RWPE2 (cell line): ENCODE measurements around the gene ALDOC.

Experiments
- ATAC-seq: fragments of 200-7000 bp; cut with Tn5 transposase; 3 replicates; pipeline ENCODE4 v1.9.1; 2021; ENCODE audit warnings: low read depth
- DNase-seq: peaks from one replicate; pipeline ENCODE4 v3.0.0-alpha.2; 2020; ENCODE audit warnings: low spot score
- H3K27ac ChIP-seq: fragments of 450-650 bp; 2 replicates; pipeline ENCODE4 v1.5.1; 2017; ENCODE audit warnings: mild to moderate bottlenecking; ENCODE audit not compliant: poor library complexity, severe bottlenecking
- H3K27me3 ChIP-seq: fragments of 250-450 bp; sonication (Bioruptor Pico); 2 replicates; pipeline ENCODE4 v1.5.1; 2021; ENCODE audit warnings: mild to moderate bottlenecking, moderate library complexity; ENCODE audit not compliant: insufficient read depth, poor library complexity, severe bottlenecking
- H3K36me3 ChIP-seq: fragments of 250-450 bp; sonication (Bioruptor Pico); 2 replicates; pipeline ENCODE4 v1.5.1; 2020; ENCODE audit warnings: low read depth, mild to moderate bottlenecking, moderate library complexity
- H3K4me1 ChIP-seq: fragments of 250-450 bp; sonication (Bioruptor Pico); 2 replicates; pipeline ENCODE4 v1.5.1; 2021; ENCODE audit warnings: mild to moderate bottlenecking, moderate library complexity; ENCODE audit not compliant: insufficient read depth, poor library complexity, severe bottlenecking
- H3K4me3 ChIP-seq: fragments of 250-450 bp; sonication (Bioruptor Pico); 2 replicates; pipeline ENCODE4 v1.5.1; 2021; ENCODE audit warnings: mild to moderate bottlenecking, moderate library complexity; ENCODE audit not compliant: severe bottlenecking
- H3K9me3 ChIP-seq: fragments of 250-450 bp; sonication (Bioruptor Pico); 2 replicates; pipeline ENCODE4 v1.5.1; 2021; ENCODE audit warnings: mild to moderate bottlenecking, moderate library complexity; ENCODE audit not compliant: severe bottlenecking
- CTCF ChIP-seq: fragments of 450-650 bp; IDR thresholded peaks from one replicate; pipeline ENCODE4 v1.5.1; 2017; ENCODE audit warnings: mild to moderate bottlenecking, moderate library complexity; ENCODE audit not compliant: poor library complexity, severe bottlenecking

The ALDOC gene

GRCh38 chr17:28576758-28577465, at the start of gene ALDOC:
TSS of gene ALDOC (minus strand) at chr17:28576895. CDS start at chr17:28575532, 1,363 bp downstream.
- Histone ChIP-seq H3K27ac (peak within 1 kb of the TSS; percentile 49), H3K4me1 (peaks cover 4% of the 10 kb centered on the region), H3K9me3 (no peaks in the 10 kb centered on the region), H3K27me3 (no peaks in the 10 kb centered on the region), H3K36me3 (peaks cover 46% of the 10 kb centered on the region), H3K4me3 (peak within 1 kb of the TSS; percentile 42)
- ATAC-seq (peak; percentile 86), DNase-seq (peak; percentile 96)
- no peak for TF ChIP-seq CTCF

GRCh38 chr17:28624148-28624547, 47.5 kb upstream of the ALDOC start:
- H3K36me3 ChIP-seq = peaks cover 88% of the 10 kb centered on the region
- DNase-seq = no peak
- no peak overlapping the region for H3K27ac ChIP-seq
- no peaks in the 10 kb centered on the region for H3K4me1 ChIP-seq
- H3K4me3 ChIP-seq = no peak overlapping the region
- TF ChIP-seq CTCF = no peak
- no peaks in the 10 kb centered on the region for H3K9me3 ChIP-seq
- no peak for ATAC-seq
- H3K27me3 ChIP-seq = no peaks in the 10 kb centered on the region

- ATAC-seq = no peak
- DNase-seq = no peak
- TF ChIP-seq CTCF = no peak
- Histone ChIP-seq H3K9me3 (no peaks in the 10 kb centered on the region), H3K27ac (no peak overlapping the region), H3K27me3 (no peaks in the 10 kb centered on the region), H3K4me3 (no peak overlapping the region), H3K36me3 (peaks cover 90% of the 10 kb centered on the region), H3K4me1 (no peaks in the 10 kb centered on the region)
Observed at GRCh38 chr17:28623696-28624095, 47.0 kb upstream of the ALDOC start.

- DNase-seq = no peak
- Histone ChIP-seq H3K4me1 (no peaks in the 10 kb centered on the region), H3K4me3 (no peak overlapping the region), H3K36me3 (peaks cover 93% of the 10 kb centered on the region), H3K9me3 (no peaks in the 10 kb centered on the region), H3K27me3 (no peaks in the 10 kb centered on the region), H3K27ac (no peak overlapping the region)
- TF ChIP-seq CTCF = no peak
- ATAC-seq = no peak
Observed at GRCh38 chr17:28622186-28622585, 45.5 kb upstream of the ALDOC start.

GRCh38 chr17:28620010-28620409, 43.3 kb upstream of the ALDOC start:
- no peak for DNase-seq
- no peak for ATAC-seq
- peaks cover 99% of the 10 kb centered on the region for H3K36me3 ChIP-seq
- no peak overlapping the region for H3K4me3 ChIP-seq
- no peak for TF ChIP-seq CTCF
- H3K4me1 ChIP-seq = no peaks in the 10 kb centered on the region
- H3K9me3 ChIP-seq = no peaks in the 10 kb centered on the region
- H3K27me3 ChIP-seq = no peaks in the 10 kb centered on the region
- H3K27ac ChIP-seq = no peak overlapping the region
